GM12878 (cell line): ENCODE measurements around the gene NINL. TPM values are rescaled to one million over a fixed set of nuclear protein-coding genes. Genes with fewer than 3 reads are reported as not detected.
A peak's percentile ranks its signal among the peaks of the same experiment; 100 is the strongest.

Experiments used
- ATAC-seq: fragments of 200-7000 bp; cut with Tn5 transposase; 3 replicates; pipeline ENCODE4 v1.9.1; 2020; ENCODE audit warnings: mild to moderate bottlenecking, moderate library complexity
- BruUV-seq: library from RNA; stranded (reverse); fragments of 400-500 nt; replicated peaks from 2 replicates; lab custom pipeline; 2021; lab: Mats Ljungman, UMichigan
- CTCF ChIA-PET: fragments of 300-600 bp; sonication (Branson Sonifier 250); formaldehyde crosslinking; extraction: SDS; loops from one replicate; lab custom pipeline; 2021; ENCODE audit warnings: inconsistent platforms; lab: Yijun Ruan, JAX
- POLR2A ChIA-PET: fragments of 350-600 bp; formaldehyde crosslinking; extraction: SDS; loops from one replicate; lab custom pipeline; 2021; ENCODE audit warnings: inconsistent platforms; lab: Charles Lee
- RAD21 ChIA-PET: fragments of 300-600 bp; sonication (Branson Sonifier 250); formaldehyde crosslinking; loops from one replicate; lab custom pipeline; 2023; ENCODE audit warnings: antibody characterized with exemption; ENCODE audit not compliant: unreplicated experiment; lab: Charles Lee
- SMC1A ChIA-PET: fragments of 300-600 bp; sonication (Branson Sonifier 250); formaldehyde crosslinking; loops from one replicate; lab custom pipeline; 2023; ENCODE audit not compliant: unreplicated experiment, uncharacterized antibody; lab: Charles Lee
- DNase-seq: peaks from one replicate; pipeline ENCODE4 v3.0.0-alpha.2; 2011; ENCODE audit warnings: low read depth, low spot score
- FAIRE-seq: peaks from 3 replicates; lab custom pipeline; 2011; peaks lifted over from hg19 to GRCh38; lab: Jason Lieb, UNC
- H2AFZ ChIP-seq: 2 replicates; pipeline ENCODE4 v1.6.0; 2011; ENCODE audit warnings: low read depth, low read length, control low read depth; ENCODE audit not compliant: control insufficient read depth
- H3K27ac ChIP-seq: 2 replicates; pipeline ENCODE4 v1.5.1; 2011; ENCODE audit warnings: control low read depth; ENCODE audit not compliant: control insufficient read depth, insufficient read depth
- H3K27me3 ChIP-seq, 2 experiments: replicated peaks in 1 of 2; 2 replicates each; pipeline versions ENCODE4 v1.6.0 to v1.6.1; 2011; ENCODE audit warnings: low read length in 1 of 2; ENCODE audit not compliant: control insufficient read depth in 2 of 2, insufficient read depth in 2 of 2
- H3K36me3 ChIP-seq, 2 experiments: 2 replicates each; pipeline ENCODE4 v1.5.1; 2011; ENCODE audit warnings: low read length in 1 of 2; ENCODE audit not compliant: control insufficient read depth in 2 of 2, insufficient read depth in 2 of 2
- H3K4me1 ChIP-seq: 2 replicates; pipeline ENCODE4 v1.6.1; 2011; ENCODE audit warnings: mild to moderate bottlenecking, low read length, moderate library complexity, mixed read lengths; ENCODE audit not compliant: control insufficient read depth, insufficient read depth
- H3K4me2 ChIP-seq: 2 replicates; pipeline ENCODE4 v1.6.0; 2011; ENCODE audit warnings: control low read depth; ENCODE audit not compliant: control insufficient read depth, insufficient read depth
- H3K4me3 ChIP-seq: fragments of 200-600 bp; sonication (generic); 2 replicates; pipeline ENCODE4 v1.5.1; 2016
- H3K79me2 ChIP-seq: 2 replicates; pipeline ENCODE4 v1.6.0; 2011; ENCODE audit warnings: low read length; ENCODE audit not compliant: control insufficient read depth, insufficient read depth
- H3K9ac ChIP-seq: 2 replicates; pipeline ENCODE4 v1.8.0; 2011; ENCODE audit warnings: low read length, control low read depth, mixed read lengths; ENCODE audit not compliant: control insufficient read depth, insufficient read depth
- H3K9me3 ChIP-seq: replicated peaks from 3 replicates; pipeline ENCODE4 v1.5.1; 2011; ENCODE audit warnings: mild to moderate bottlenecking, low read length; ENCODE audit not compliant: control insufficient read depth, insufficient read depth
- H4K20me1 ChIP-seq: 2 replicates; pipeline ENCODE4 v1.6.0; 2011; ENCODE audit not compliant: control insufficient read depth, insufficient read depth
- ATF7 ChIP-seq: fragments of 450-650 bp; IDR thresholded peaks from 2 replicates; pipeline ENCODE4 v1.6.1; 2016; ENCODE audit warnings: low read depth, mild to moderate bottlenecking
- ETV6 ChIP-seq, 2 experiments: fragments of 450-650 bp in 1 of 2; IDR thresholded peaks in 1 of 2; conservative IDR thresholded peaks in 1 of 2; 2 replicates each; pipeline ENCODE4 v1.6.1; 2014; ENCODE audit warnings: antibody characterized with exemption in 1 of 2, borderline replicate concordance in 1 of 2, low read depth in 1 of 2, mild to moderate bottlenecking in 1 of 2, moderate library complexity in 1 of 2
- NBN ChIP-seq: fragments of 450-650 bp; IDR thresholded peaks from 2 replicates; pipeline ENCODE4 v1.6.1; 2016
- RAD21 ChIP-seq: IDR thresholded peaks from 2 replicates; pipeline ENCODE4 v1.6.1; 2011; ENCODE audit warnings: mild to moderate bottlenecking, low read depth, low read length, moderate library complexity; ENCODE audit not compliant: insufficient read depth
- ZZZ3 ChIP-seq: IDR thresholded peaks from 2 replicates; pipeline ENCODE4 v1.6.1; 2011; ENCODE audit warnings: low read depth; ENCODE audit not compliant: control insufficient read depth, insufficient read length
- WGBS: methylation state at CpG from one replicate; pipeline ENCODE4 v1.1.6; 2016; ENCODE audit warnings: low lambda C conversion rate; ENCODE audit not compliant: insufficient replicate concordance, insufficient coverage; ENCODE audit errors: missing lambda C conversion rate; 5-methylcytosine and 5-hydroxymethylcytosine counted together
- in situ Hi-C: fragments of 300-500 bp; cut with MboI; formaldehyde crosslinking; loops from 9 replicates; pipeline ENCODE4 v1.14.3; 2018; ENCODE audit warnings: mixed read lengths
- intact Hi-C: fragments of 100-400 bp; cut with micrococcal nuclease; formaldehyde crosslinking; loops from one replicate; pipeline ENCODE4 v1.14.2; 2022; ENCODE audit not compliant: unreplicated experiment
- polyA plus RNA-seq, 11 experiments: library from polyadenylated mRNA; depleted of rRNA in 4 of 11; unstranded in 6 of 11; stranded (reverse) in 5 of 11; fragments of >200 nt; fragmentation: Nextera tagmentation in 4 of 11; fragmentation: Illumina TruSeq in 1 of 11; extraction: Ambion mirVana in 4 of 11; extraction: Trizol in 1 of 11; gene quantifications; 1 replicate in 1 of 11; 2 replicates in 10 of 11; pipeline versions ENCODE4 v1.2.1 to v1.2.3, GENCODE V29; 2011 to 2016; ENCODE audit warnings: inconsistent platforms in 2 of 11, missing spikeins in 2 of 11, low read depth in 1 of 11
- total RNA-seq, 4 experiments: library from RNA; depleted of rRNA in 3 of 4; stranded (reverse); fragments of >200 nt in 3 of 4; fragmentation: Illumina TruSeq in 1 of 4; extraction: Trizol in 1 of 4; gene quantifications; 2 replicates each; pipeline versions ENCODE4 v1.2.1 to v1.2.3, GENCODE V29; 2013 to 2021
- TF ChIP-seq, protein P1 (sequence below): fragments of 450-650 bp; formaldehyde crosslinking; IDR thresholded peaks from 2 replicates; pipeline ENCODE4 v1.4.0; 2020; ENCODE audit warnings: mild to moderate bottlenecking, moderate library complexity

NINL gene
- total and polyA plus RNA-seq, 10 of the 15 experiments (the other 5 are each of a cell fraction or from before 2014, with no cell fraction given): 0.04 to 0.77 (median 0.23) TPM; not detected in 1

GRCh38 chr20:25574411-25574810, 10.9 kb downstream of the NINL start:
- no peaks in the 10 kb centered on the region for H3K27me3 ChIP-seq
- DNase-seq: no peak
- no peaks in the 10 kb centered on the region for H3K4me1 ChIP-seq
- 31% methylated on average over 3 of the region's 3 CpGs for WGBS
- no peak overlapping the region for H3K4me3 ChIP-seq
- intact Hi-C loops (no loop called here), in situ Hi-C loops (no loop called here)
- RAD21 ChIA-PET: no interaction called here
- H3K9me3 ChIP-seq: no peaks in the 10 kb centered on the region
- no peak for FAIRE-seq
- no peak for ATAC-seq
- no peak overlapping the region for H3K4me2 ChIP-seq
- no peaks in the 10 kb centered on the region for H4K20me1 ChIP-seq
- H3K9ac ChIP-seq: no peak overlapping the region
- H2AFZ ChIP-seq: no peak overlapping the region
- no peaks in the 10 kb centered on the region for H3K36me3 ChIP-seq
- H3K79me2 ChIP-seq: no peaks in the 10 kb centered on the region
- BruUV-seq: no TSS peak
- CTCF ChIA-PET: interaction anchor here (0.6 kb wide), 1 partner anchor 1229 kb away, joined by 3 read pairs; no protein-coding TSS in a partner anchor
- POLR2A ChIA-PET: no interaction called here
- SMC1A ChIA-PET: no interaction called here
- no peak overlapping the region for H3K27ac ChIP-seq
- TF ChIP-seq NBN (no peak), ETV6 (conservative IDR thresholded peaks at IDR 0.05 in 1 of 2, IDR thresholded peaks at IDR 0.05 in 1 of 2; ENCODE audit: borderline replicate concordance in 1 of 2, low read depth in 1 of 2) (no peak), ZZZ3 (no peak), ATF7 (no peak), RAD21 (peak; percentile 23; the same call in 1 of the 2 replicates)
- TF ChIP-seq, protein P1, sequence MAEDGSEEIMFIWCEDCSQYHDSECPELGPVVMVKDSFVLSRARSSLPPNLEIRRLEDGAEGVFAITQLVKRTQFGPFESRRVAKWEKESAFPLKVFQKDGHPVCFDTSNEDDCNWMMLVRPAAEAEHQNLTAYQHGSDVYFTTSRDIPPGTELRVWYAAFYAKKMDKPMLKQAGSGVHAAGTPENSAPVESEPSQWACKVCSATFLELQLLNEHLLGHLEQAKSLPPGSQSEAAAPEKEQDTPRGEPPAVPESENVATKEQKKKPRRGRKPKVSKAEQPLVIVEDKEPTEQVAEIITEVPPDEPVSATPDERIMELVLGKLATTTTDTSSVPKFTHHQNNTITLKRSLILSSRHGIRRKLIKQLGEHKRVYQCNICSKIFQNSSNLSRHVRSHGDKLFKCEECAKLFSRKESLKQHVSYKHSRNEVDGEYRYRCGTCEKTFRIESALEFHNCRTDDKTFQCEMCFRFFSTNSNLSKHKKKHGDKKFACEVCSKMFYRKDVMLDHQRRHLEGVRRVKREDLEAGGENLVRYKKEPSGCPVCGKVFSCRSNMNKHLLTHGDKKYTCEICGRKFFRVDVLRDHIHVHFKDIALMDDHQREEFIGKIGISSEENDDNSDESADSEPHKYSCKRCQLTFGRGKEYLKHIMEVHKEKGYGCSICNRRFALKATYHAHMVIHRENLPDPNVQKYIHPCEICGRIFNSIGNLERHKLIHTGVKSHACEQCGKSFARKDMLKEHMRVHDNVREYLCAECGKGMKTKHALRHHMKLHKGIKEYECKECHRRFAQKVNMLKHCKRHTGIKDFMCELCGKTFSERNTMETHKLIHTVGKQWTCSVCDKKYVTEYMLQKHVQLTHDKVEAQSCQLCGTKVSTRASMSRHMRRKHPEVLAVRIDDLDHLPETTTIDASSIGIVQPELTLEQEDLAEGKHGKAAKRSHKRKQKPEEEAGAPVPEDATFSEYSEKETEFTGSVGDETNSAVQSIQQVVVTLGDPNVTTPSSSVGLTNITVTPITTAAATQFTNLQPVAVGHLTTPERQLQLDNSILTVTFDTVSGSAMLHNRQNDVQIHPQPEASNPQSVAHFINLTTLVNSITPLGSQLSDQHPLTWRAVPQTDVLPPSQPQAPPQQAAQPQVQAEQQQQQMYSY (CRISPR knock-in tag): no peak
